Midbrain (tissue), 1 donor: ENCODE results near the gene SRMS.
"Not testable (repeated sequence)": the region's sequence is repeated elsewhere in the genome, so short reads cannot be mapped to it uniquely, and the experiment has no call there.

ENCODE experiments used
- DNase-seq: peaks from one replicate; lab custom pipeline; 2025; lab: John Stamatoyannopoulos, UW

The SRMS gene

GRCh38 chr20:63565021-63565698 is 17.6 kb upstream of the SRMS start:
- no peak for DNase-seq

- DNase-seq: no peak
These were observed 16.7 kb upstream of the SRMS start for GRCh38 chr20:63564036-63564810.

GRCh38 chr20:63563225-63563935 is 15.8 kb upstream of the SRMS start:
- no peak for DNase-seq

- DNase-seq: no peak
These were observed 15.1 kb upstream of the SRMS start for GRCh38 chr20:63562461-63563224.

- DNase-seq: no peak
These were observed 14.3 kb upstream of the SRMS start for GRCh38 chr20:63561624-63562396.

- DNase-seq: no peak
These were observed 13.5 kb upstream of the SRMS start for GRCh38 chr20:63560856-63561609.

- DNase-seq: no peak
These were observed 12.8 kb upstream of the SRMS start for GRCh38 chr20:63560333-63560805.

GRCh38 chr20:63559485-63560332 is 12.2 kb upstream of the SRMS start:
- DNase-seq: not testable (repeated sequence)

- DNase-seq: no peak
These were observed 11.4 kb upstream of the SRMS start for GRCh38 chr20:63558804-63559484.

- DNase-seq: no peak
These were observed 9.9 kb upstream of the SRMS start for GRCh38 chr20:63557481-63557891.

GRCh38 chr20:63556873-63557478 is 9.4 kb upstream of the SRMS start:
- no peak for DNase-seq

- DNase-seq: no peak
These were observed 8.3 kb upstream of the SRMS start for GRCh38 chr20:63555661-63556381.

GRCh38 chr20:63554361-63555278 is 7.1 kb upstream of the SRMS start:
- DNase-seq: no peak

- DNase-seq: no peak
These were observed 6.4 kb upstream of the SRMS start, which contains the start of gene FNDC11 for GRCh38 chr20:63553933-63554290. Gene FNDC11 (plus strand): TSS chr20:63554159. CDS start chr20:63555664, 1,505 bp downstream.

- no peak for DNase-seq
These were observed 5.8 kb upstream of the SRMS start for GRCh38 chr20:63553251-63553932.
